Transverse colon (tissue), 4 donors: ENCODE data around the gene NDUFB4. TPM values are rescaled to one million over a fixed set of nuclear protein-coding genes. Genes with fewer than 3 reads are reported as not detected.

Source experiments
- DNase-seq: peaks from one replicate; pipeline ENCODE4 v3.0.0-alpha.2; 2019
- H3K27ac ChIP-seq, 4 donors: fragments of 200-600 bp; sonication (generic); 2 replicates each; pipeline ENCODE4 v1.5.1; 2016 to 2018; ENCODE audit warnings: inconsistent platforms in 4 of 4
- H3K27me3 ChIP-seq: fragments of 200-600 bp; sonication (generic); 2 replicates; pipeline ENCODE4 v1.5.1; 2017; ENCODE audit warnings: inconsistent platforms
- H3K36me3 ChIP-seq, 4 donors: fragments of 200-600 bp; sonication (generic); 2 replicates each; pipeline ENCODE4 v1.5.1; 2017 to 2019; ENCODE audit warnings: inconsistent platforms in 4 of 4
- H3K4me1 ChIP-seq, 4 donors: fragments of 200-600 bp; sonication (generic); 2 replicates each; pipeline ENCODE4 v1.5.1; 2017 to 2020; ENCODE audit warnings: inconsistent platforms in 4 of 4
- H3K4me3 ChIP-seq, 4 donors: fragments of 200-600 bp; sonication (generic); 1 replicate in 1 of 4; 2 replicates in 3 of 4; pipeline versions ENCODE4 v1.5.1 to v1.6.1; 2017 to 2019; ENCODE audit warnings: inconsistent platforms in 4 of 4
- H3K9me3 ChIP-seq, 2 donors: fragments of 200-600 bp; sonication (generic); 2 replicates each; pipeline ENCODE4 v1.5.1; 2017 to 2019; ENCODE audit warnings: inconsistent platforms in 2 of 2
- EP300 ChIP-seq: sonication (generic); formaldehyde crosslinking; IDR thresholded peaks from one replicate; pipeline ENCODE4 v1.6.1; 2017; ENCODE audit warnings: antibody characterized with exemption, low read depth
- POLR2A ChIP-seq: fragments of 450-650 bp; IDR thresholded peaks from one replicate; pipeline ENCODE4 v1.6.1; 2016; ENCODE audit warnings: antibody characterized with exemption, mild to moderate bottlenecking, moderate library complexity
- POLR2AphosphoS5 ChIP-seq, 3 donors: sonication (generic); formaldehyde crosslinking; IDR thresholded peaks; one replicate each; pipeline ENCODE4 v1.6.1; 2016; ENCODE audit warnings: antibody characterized with exemption in 3 of 3
- WGBS, 2 donors: methylation state at CpG; one replicate each; pipeline ENCODE4 v1.1.5; 2018; ENCODE audit warnings: low coverage in 1 of 2; 5-methylcytosine and 5-hydroxymethylcytosine counted together
- in situ Hi-C, 4 donors: fragments of 200-750 bp; cut with MboI; loops; one replicate each; pipeline versions ENCODE4 v1.15.0 to v1.15.1; 2017; ENCODE audit warnings: low sequenced_read_pairs in 3 of 4, low pct_ligation_motif_present in 1 of 4, low pct_unique_long_range_greater_than_20kb in 1 of 4
- intact Hi-C: fragments of 100-400 bp; cut with DNase I; formaldehyde crosslinking; loops from one replicate; pipeline ENCODE4 v1.15.1; 2023; ENCODE audit warnings: low total_unique reads
- total RNA-seq, 4 donors: library from RNA; depleted of rRNA; stranded (reverse); fragments of >200 nt; gene quantifications; one replicate each; pipeline ENCODE4 v1.1.0, GENCODE V29; 2016
- TF ChIP-seq, protein P1 (sequence below), 5 experiments: fragments of 200-600 bp in 3 of 5; fragments of 450-650 bp in 2 of 5; sonication (generic) in 3 of 5; IDR thresholded peaks; 1 replicate in 2 of 5; 2 replicates in 3 of 5; pipeline ENCODE4 v1.5.1; 2016 to 2017; ENCODE audit warnings: antibody characterized with exemption in 5 of 5, inconsistent platforms in 3 of 5, mild to moderate bottlenecking in 2 of 5, moderate library complexity in 1 of 5

NDUFB4 gene
- total RNA-seq, 4 donors from 2014 or later = 9.6 to 129 (median 63.7) TPM

- intact Hi-C loops = no loop called here
- Histone ChIP-seq H3K36me3 (no peaks in the 10 kb centered on the region), H3K4me1 (no peaks in the 10 kb centered on the region), H3K9me3 (no peaks in the 10 kb centered on the region), H3K4me3 (no peak overlapping the region), H3K27ac (no peak overlapping the region), H3K27me3 (no peaks in the 10 kb centered on the region)
- WGBS, 2 donors = 76 to 94% methylated on average over 2 of the region's 2 CpGs
- in situ Hi-C loops = no loop called here
- no peak for DNase-seq
- TF ChIP-seq POLR2AphosphoS5 (IDR thresholded peaks at IDR 0.05) = no peak
- no peak for TF ChIP-seq EP300
- no peak for TF ChIP-seq POLR2A
- TF ChIP-seq, protein P1, sequence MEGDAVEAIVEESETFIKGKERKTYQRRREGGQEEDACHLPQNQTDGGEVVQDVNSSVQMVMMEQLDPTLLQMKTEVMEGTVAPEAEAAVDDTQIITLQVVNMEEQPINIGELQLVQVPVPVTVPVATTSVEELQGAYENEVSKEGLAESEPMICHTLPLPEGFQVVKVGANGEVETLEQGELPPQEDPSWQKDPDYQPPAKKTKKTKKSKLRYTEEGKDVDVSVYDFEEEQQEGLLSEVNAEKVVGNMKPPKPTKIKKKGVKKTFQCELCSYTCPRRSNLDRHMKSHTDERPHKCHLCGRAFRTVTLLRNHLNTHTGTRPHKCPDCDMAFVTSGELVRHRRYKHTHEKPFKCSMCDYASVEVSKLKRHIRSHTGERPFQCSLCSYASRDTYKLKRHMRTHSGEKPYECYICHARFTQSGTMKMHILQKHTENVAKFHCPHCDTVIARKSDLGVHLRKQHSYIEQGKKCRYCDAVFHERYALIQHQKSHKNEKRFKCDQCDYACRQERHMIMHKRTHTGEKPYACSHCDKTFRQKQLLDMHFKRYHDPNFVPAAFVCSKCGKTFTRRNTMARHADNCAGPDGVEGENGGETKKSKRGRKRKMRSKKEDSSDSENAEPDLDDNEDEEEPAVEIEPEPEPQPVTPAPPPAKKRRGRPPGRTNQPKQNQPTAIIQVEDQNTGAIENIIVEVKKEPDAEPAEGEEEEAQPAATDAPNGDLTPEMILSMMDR (IDR thresholded peaks at IDR 0.05) = no peak
Measured at GRCh38 chr3:120650311-120650710, 54.2 kb downstream of the NDUFB4 start.

Other genes starting within 250 kb of the NDUFB4 start
- gene LRRC58, start 247.0 kb upstream of the NDUFB4 start, total RNA-seq = 10 to 100 TPM in 3 of 4 donors, 1 to 10 TPM in 1; 7.9 to 23.2 (median 15.2) TPM
- gene FSTL1, start 145.3 kb upstream of the NDUFB4 start, total RNA-seq = 100 to 1,000 TPM in 1 of 4 donors, 10 to 100 TPM in 3; 81.2 to 106 (median 91.8) TPM
- gene HGD, start 85.9 kb downstream of the NDUFB4 start, total RNA-seq = 10 to 100 TPM; 20.9 to 87.7 (median 73.2) TPM
- 10 to 100 TPM in 3 of 4 donors, 1 to 10 TPM in 1; 8.2 to 23.7 (median 19.9) TPM for gene RABL3, start 146.2 kb downstream of the NDUFB4 start, total RNA-seq
- gene GTF2E1, start 146.4 kb downstream of the NDUFB4 start, total RNA-seq = 10 to 100 TPM in 3 of 4 donors, 1 to 10 TPM in 1; 9.0 to 32.4 (median 14.5) TPM